Mucosa of stomach (tissue), 1 donor: ENCODE measurements around the gene CNTN2.

Experiments used
- H3K27me3 ChIP-seq: one replicate; pipeline ENCODE4 v1.7.0; 2013; ENCODE audit warnings: mild to moderate bottlenecking, low read length; ENCODE audit not compliant: control insufficient read depth, insufficient read depth
- H3K36me3 ChIP-seq: one replicate; pipeline ENCODE4 v1.7.0; 2013; ENCODE audit warnings: low read length; ENCODE audit not compliant: control insufficient read depth, insufficient read depth
- H3K4me1 ChIP-seq: one replicate; pipeline ENCODE4 v1.7.0; 2013; ENCODE audit warnings: mild to moderate bottlenecking, low read length; ENCODE audit not compliant: control insufficient read depth, insufficient read depth
- H3K4me3 ChIP-seq: one replicate; pipeline ENCODE4 v1.7.0; 2013; ENCODE audit warnings: low read length
- H3K9ac ChIP-seq: one replicate; pipeline ENCODE4 v1.7.0; 2013; ENCODE audit warnings: mild to moderate bottlenecking, low read length, moderate library complexity
- H3K9me3 ChIP-seq: one replicate; pipeline ENCODE4 v1.7.0; 2013; ENCODE audit warnings: mild to moderate bottlenecking, low read length, moderate library complexity; ENCODE audit not compliant: control insufficient read depth
- donor health status: Pancreatic carcinoma.

CNTN2 gene

GRCh38 chr1:205068457-205069040 is 25.5 kb downstream of the CNTN2 start:
- Histone ChIP-seq H3K36me3 (no peaks in the 10 kb centered on the region), H3K27me3 (peaks cover 3% of the 10 kb centered on the region), H3K9me3 (no peaks in the 10 kb centered on the region), H3K9ac (no peak overlapping the region), H3K4me3 (no peak overlapping the region), H3K4me1 (no peaks in the 10 kb centered on the region)

GRCh38 chr1:205069371-205070125 is 26.5 kb downstream of the CNTN2 start:
- no peak overlapping the region for H3K4me3 ChIP-seq
- no peaks in the 10 kb centered on the region for H3K36me3 ChIP-seq
- H3K9me3 ChIP-seq: no peaks in the 10 kb centered on the region
- no peak overlapping the region for H3K9ac ChIP-seq
- H3K4me1 ChIP-seq: no peaks in the 10 kb centered on the region
- H3K27me3 ChIP-seq: peaks cover 2% of the 10 kb centered on the region

- Histone ChIP-seq H3K4me1 (no peaks in the 10 kb centered on the region), H3K9me3 (no peaks in the 10 kb centered on the region), H3K36me3 (no peaks in the 10 kb centered on the region), H3K9ac (no peak overlapping the region), H3K27me3 (no peaks in the 10 kb centered on the region), H3K4me3 (no peak overlapping the region)
Measured at GRCh38 chr1:205071028-205071409, 28.0 kb downstream of the CNTN2 start.

- Histone ChIP-seq H3K27me3 (no peaks in the 10 kb centered on the region), H3K4me3 (no peak overlapping the region), H3K9me3 (no peaks in the 10 kb centered on the region), H3K4me1 (no peaks in the 10 kb centered on the region), H3K36me3 (no peaks in the 10 kb centered on the region), H3K9ac (no peak overlapping the region)
Measured at GRCh38 chr1:205071801-205072200, 28.8 kb downstream of the CNTN2 start.

- no peaks in the 10 kb centered on the region for H3K36me3 ChIP-seq
- no peak overlapping the region for H3K4me3 ChIP-seq
- H3K4me1 ChIP-seq: no peaks in the 10 kb centered on the region
- no peaks in the 10 kb centered on the region for H3K9me3 ChIP-seq
- no peaks in the 10 kb centered on the region for H3K27me3 ChIP-seq
- no peak overlapping the region for H3K9ac ChIP-seq
Measured at GRCh38 chr1:205072286-205072685, 29.3 kb downstream of the CNTN2 start.

- Histone ChIP-seq H3K9ac (no peak overlapping the region), H3K4me3 (no peak overlapping the region), H3K36me3 (no peaks in the 10 kb centered on the region), H3K27me3 (no peaks in the 10 kb centered on the region), H3K9me3 (no peaks in the 10 kb centered on the region), H3K4me1 (no peaks in the 10 kb centered on the region)
Measured at GRCh38 chr1:205072881-205073280, 29.9 kb downstream of the CNTN2 start.

GRCh38 chr1:205073511-205073910 is 30.5 kb downstream of the CNTN2 start:
- H3K27me3 ChIP-seq: no peaks in the 10 kb centered on the region
- no peak overlapping the region for H3K9ac ChIP-seq
- no peaks in the 10 kb centered on the region for H3K36me3 ChIP-seq
- no peaks in the 10 kb centered on the region for H3K9me3 ChIP-seq
- no peaks in the 10 kb centered on the region for H3K4me1 ChIP-seq
- H3K4me3 ChIP-seq: no peak overlapping the region

GRCh38 chr1:205074084-205074483 is 31.1 kb downstream of the CNTN2 start:
- Histone ChIP-seq H3K9me3 (no peaks in the 10 kb centered on the region), H3K4me1 (no peaks in the 10 kb centered on the region), H3K9ac (no peak overlapping the region), H3K36me3 (no peaks in the 10 kb centered on the region), H3K27me3 (no peaks in the 10 kb centered on the region), H3K4me3 (no peak overlapping the region)

GRCh38 chr1:205074513-205074912 is 31.5 kb downstream of the CNTN2 start:
- Histone ChIP-seq H3K9me3 (no peaks in the 10 kb centered on the region), H3K4me3 (no peak overlapping the region), H3K4me1 (no peaks in the 10 kb centered on the region), H3K36me3 (no peaks in the 10 kb centered on the region), H3K9ac (no peak overlapping the region), H3K27me3 (no peaks in the 10 kb centered on the region)

GRCh38 chr1:205075642-205076155 is 32.7 kb downstream of the CNTN2 start:
- Histone ChIP-seq H3K4me3 (no peak overlapping the region), H3K9me3 (no peaks in the 10 kb centered on the region), H3K4me1 (no peaks in the 10 kb centered on the region), H3K36me3 (no peaks in the 10 kb centered on the region), H3K27me3 (no peaks in the 10 kb centered on the region), H3K9ac (no peak overlapping the region)

- H3K27me3 ChIP-seq: no peaks in the 10 kb centered on the region
- no peaks in the 10 kb centered on the region for H3K4me1 ChIP-seq
- H3K9ac ChIP-seq: no peak overlapping the region
- H3K36me3 ChIP-seq: no peaks in the 10 kb centered on the region
- no peaks in the 10 kb centered on the region for H3K9me3 ChIP-seq
- H3K4me3 ChIP-seq: no peak overlapping the region
Measured at GRCh38 chr1:205076245-205076761, 33.3 kb downstream of the CNTN2 start.

- H3K9ac ChIP-seq: no peak overlapping the region
- no peaks in the 10 kb centered on the region for H3K36me3 ChIP-seq
- no peaks in the 10 kb centered on the region for H3K9me3 ChIP-seq
- no peak overlapping the region for H3K4me3 ChIP-seq
- no peaks in the 10 kb centered on the region for H3K4me1 ChIP-seq
- H3K27me3 ChIP-seq: no peaks in the 10 kb centered on the region
Measured at GRCh38 chr1:205077158-205077933, 34.3 kb downstream of the CNTN2 start.
